Spleen (tissue), 11 donors: ENCODE data around the gene SH2D3C. TPM values are rescaled to one million over a fixed set of nuclear protein-coding genes. Genes with fewer than 3 reads are reported as not detected.

ENCODE experiments used
- DNase-seq: peaks from one replicate; pipeline ENCODE4 v3.0.0-alpha.2; 2020
- H3K27ac ChIP-seq, 8 donors: fragments of 200-600 bp; sonication (generic) in 7 of 8; 1 replicate in 4 of 8; 2 replicates in 4 of 8; pipeline versions ENCODE4 v1.5.0 to v1.8.0; 2016 to 2021; ENCODE audit warnings: inconsistent platforms in 4 of 8, mild to moderate bottlenecking in 4 of 8, moderate library complexity in 1 of 8
- H3K27me3 ChIP-seq, 7 donors: fragments of 200-600 bp; sonication (generic) in 6 of 7; replicated peaks in 1 of 7; 1 replicate in 4 of 7; 2 replicates in 3 of 7; pipeline versions ENCODE4 v1.5.0 to v1.8.0; 2016 to 2021; ENCODE audit warnings: inconsistent platforms in 3 of 7, mild to moderate bottlenecking in 1 of 7
- H3K36me3 ChIP-seq, 6 donors: fragments of 200-600 bp; sonication (generic) in 5 of 6; 1 replicate in 4 of 6; 2 replicates in 2 of 6; pipeline versions ENCODE4 v1.5.0 to v1.8.0; 2016 to 2021; ENCODE audit warnings: inconsistent platforms in 2 of 6
- H3K4me1 ChIP-seq, 6 donors: fragments of 200-600 bp; sonication (generic) in 5 of 6; 1 replicate in 3 of 6; 2 replicates in 3 of 6; pipeline versions ENCODE4 v1.5.0 to v1.8.0; 2016 to 2021; ENCODE audit warnings: inconsistent platforms in 3 of 6
- H3K4me3 ChIP-seq, 8 donors: fragments of 200-600 bp; sonication (generic) in 7 of 8; 1 replicate in 4 of 8; 2 replicates in 4 of 8; pipeline versions ENCODE4 v1.5.0 to v1.8.0; 2016 to 2021; ENCODE audit warnings: inconsistent platforms in 4 of 8, mild to moderate bottlenecking in 4 of 8, moderate library complexity in 2 of 8
- H3K9me3 ChIP-seq, 8 donors: fragments of 200-600 bp; sonication (generic) in 7 of 8; 1 replicate in 4 of 8; 2 replicates in 4 of 8; pipeline versions ENCODE4 v1.5.0 to v1.8.0; 2016 to 2021; ENCODE audit warnings: inconsistent platforms in 4 of 8
- CTCF ChIP-seq, 11 experiments: fragments of 200-600 bp in 7 of 11; fragments of 450-650 bp in 4 of 11; sonication (generic) in 4 of 11; IDR thresholded peaks in 8 of 11; conservative IDR thresholded peaks in 3 of 11; 1 replicate in 7 of 11; 2 replicates in 4 of 11; pipeline versions ENCODE4 v1.4.0 to v1.8.0; 2016 to 2021; ENCODE audit warnings: antibody characterized with exemption in 11 of 11, inconsistent platforms in 4 of 11, mild to moderate bottlenecking in 1 of 11
- POLR2A ChIP-seq, 3 donors: fragments of 450-650 bp; IDR thresholded peaks; one replicate each; pipeline ENCODE4 v1.5.1; 2017; ENCODE audit warnings: antibody characterized with exemption in 3 of 3, mild to moderate bottlenecking in 1 of 3
- POLR2AphosphoS5 ChIP-seq, 3 donors: sonication (generic); formaldehyde crosslinking; IDR thresholded peaks; one replicate each; pipeline ENCODE4 v1.5.1; 2017; ENCODE audit warnings: antibody characterized with exemption in 3 of 3
- WGBS, 5 donors: extraction: QIAGEN DNeasy Blood & Tissue Kit in 3 of 5; methylation state at CpG; one replicate each; pipeline versions ENCODE4 v1.1.5 to v1.1.7; 2013 to 2018; 5-methylcytosine and 5-hydroxymethylcytosine counted together
- intact Hi-C: fragments of 100-400 bp; cut with DNase I; formaldehyde crosslinking; loops from one replicate; pipeline ENCODE4 v1.15.0; 2023; ENCODE audit warnings: low total_unique reads
- polyA plus RNA-seq, 3 donors: library from polyadenylated mRNA; stranded (reverse); fragments of 200-250 nt; gene quantifications; one replicate each; pipeline ENCODE4 v1.2.1, GENCODE V29; 2013
- total RNA-seq, 7 donors: library from RNA; depleted of rRNA in 3 of 7; stranded (reverse); fragments of >200 nt in 3 of 7; fragmentation: NEBNext Ultra II Directional in 4 of 7; extraction: Animal tissue kit (Norgen Biotek cat#: 25700) in 4 of 7; gene quantifications; one replicate each; pipeline versions ENCODE4 v1.1.0 to v1.2.1, GENCODE V29; 2016 to 2021
- donor health status: healthy with polysubstance abuse.
- donor health status: DM: no; HTN: no; CAD: no; lungs with moderate emphysema.
- donor health status: DM: no; HTN: no; CAD: no.
- donor health status: Bipolar disorder and iron deficiency.
- donor health status: healthy.
- donor health status: DM: no; HTN: no; CAD: no.
- donor health status: DM: yes; HTN: yes; CAD: no.

The SH2D3C gene
- total and polyA plus RNA-seq, 10 donors: 27.0 to 85.4 (median 50.9) TPM

GRCh38 chr9:127767909-127768331, 10.5 kb downstream of the SH2D3C start:
- Histone ChIP-seq H3K27me3 (no peaks in the 10 kb centered on the region), H3K4me1 (peaks cover 61 to 100% (median 93%) of the 10 kb centered on the region in 6 donors), H3K4me3 (peak overlapping the region in 7 of 8 donors; percentile 13 to 85 (median 61)), H3K9me3 (no peaks in the 10 kb centered on the region), H3K27ac (peak overlapping the region; percentile 48 to 92 (median 87)), H3K36me3 (peaks cover 0 to 75% (median 25%) of the 10 kb centered on the region in 6 donors)
- DNase-seq: no peak
- intact Hi-C loops: no loop called here
- WGBS, 5 donors: 49 to 65% (median 56%) methylated on average over 11 to 13 of the region's 13 CpGs
- TF ChIP-seq POLR2AphosphoS5 (IDR thresholded peaks at IDR 0.05): peak in 2 of 3 donors; percentile 38 to 56
- TF ChIP-seq CTCF (IDR thresholded peaks at IDR 0.05 in 8 of 11, conservative IDR thresholded peaks at IDR 0.05 in 3 of 11): no peak

DNA sequence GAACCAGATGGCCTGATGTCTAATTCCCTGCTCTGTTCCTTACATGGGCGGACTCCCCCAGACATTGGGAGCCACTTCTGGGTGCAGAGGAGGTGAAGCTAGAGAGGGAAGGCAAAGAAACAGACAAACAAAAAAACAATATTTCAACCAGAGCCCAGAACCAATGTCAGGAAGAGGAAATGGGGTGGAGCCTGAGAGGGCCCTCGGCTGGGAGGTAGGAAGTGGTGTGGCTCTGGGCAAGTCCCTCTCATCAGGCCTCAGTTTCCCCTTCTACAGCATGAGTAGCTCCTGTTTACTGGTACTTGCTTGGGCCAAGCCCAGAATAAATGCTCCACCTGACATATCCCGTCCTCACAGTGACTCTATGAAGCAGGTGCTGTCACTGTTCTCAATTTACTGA, 11.1 kb downstream of the SH2D3C start:
- Histone ChIP-seq H3K9me3 (no peaks in the 10 kb centered on the region), H3K27ac (peak overlapping the region; percentile 48 to 92 (median 87)), H3K4me1 (peaks cover 66 to 100% (median 96%) of the 10 kb centered on the region in 6 donors), H3K4me3 (peak overlapping the region in 6 of 8 donors; percentile 17 to 85 (median 62)), H3K36me3 (peaks cover 0 to 75% (median 21%) of the 10 kb centered on the region in 6 donors), H3K27me3 (no peaks in the 10 kb centered on the region)
- 39 to 58% (median 42%) methylated on average over 3 of the region's 3 CpGs for WGBS, 5 donors
- TF ChIP-seq POLR2AphosphoS5 (IDR thresholded peaks at IDR 0.05): peak in 1 of 3 donors; percentile 10
- no peak for TF ChIP-seq CTCF (IDR thresholded peaks at IDR 0.05 in 8 of 11, conservative IDR thresholded peaks at IDR 0.05 in 3 of 11)
- no peak for TF ChIP-seq POLR2A (IDR thresholded peaks at IDR 0.05)
- intact Hi-C loops: no loop called here
- DNase-seq: no peak

GRCh38 chr9:127765418-127765817, 13.0 kb downstream of the SH2D3C start:
- no peak for DNase-seq
- Histone ChIP-seq H3K36me3 (peaks cover 0 to 88% (median 32%) of the 10 kb centered on the region in 6 donors), H3K4me1 (peaks cover 63 to 100% (median 99%) of the 10 kb centered on the region in 6 donors), H3K4me3 (no peak overlapping the region), H3K27me3 (no peaks in the 10 kb centered on the region), H3K9me3 (no peaks in the 10 kb centered on the region), H3K27ac (peak overlapping the region; percentile 48 to 92 (median 86))
- WGBS, 5 donors: 53 to 89% (median 70%) methylated on average over 1 of the region's 1 CpG
- TF ChIP-seq CTCF (IDR thresholded peaks at IDR 0.05 in 8 of 11, conservative IDR thresholded peaks at IDR 0.05 in 3 of 11) (no peak), POLR2AphosphoS5 (IDR thresholded peaks at IDR 0.05) (no peak), POLR2A (IDR thresholded peaks at IDR 0.05) (no peak)
- intact Hi-C loops: no loop called here

DNA sequence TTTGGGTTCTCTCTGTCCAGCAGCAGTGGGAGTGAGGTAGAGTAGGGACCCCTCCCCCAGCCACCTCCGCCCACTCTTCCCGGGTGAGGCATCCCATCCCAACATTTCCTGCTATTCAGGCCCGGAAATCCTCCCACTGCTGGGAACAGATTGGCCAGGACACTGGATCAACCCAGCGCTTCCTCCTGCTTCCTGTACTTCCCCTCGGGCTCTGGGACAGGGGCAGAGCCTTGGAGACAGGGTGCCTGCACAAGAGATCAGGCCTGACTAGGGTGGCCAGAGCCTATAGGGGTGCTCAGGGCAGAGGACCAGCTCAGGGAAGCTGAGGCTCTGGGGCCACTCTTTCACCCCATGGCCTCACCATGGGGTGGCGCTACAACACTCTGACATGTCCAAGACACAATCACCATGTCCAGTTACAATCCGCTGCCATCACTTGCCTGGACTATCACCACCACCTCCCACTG, 14.5 kb downstream of the SH2D3C start:
- H3K4me3 ChIP-seq: peak overlapping the region in 1 of 8 donors; percentile 21
- DNase-seq: no peak
- 55 to 65% (median 59%) methylated on average over 7 of the region's 7 CpGs for WGBS, 5 donors
- H3K27ac ChIP-seq: peak overlapping the region; percentile 44 to 92 (median 84)
- H3K9me3 ChIP-seq: no peaks in the 10 kb centered on the region
- peaks cover 0 to 96% (median 45%) of the 10 kb centered on the region in 6 donors for H3K36me3 ChIP-seq
- H3K27me3 ChIP-seq: no peaks in the 10 kb centered on the region
- intact Hi-C loops: no loop called here
- H3K4me1 ChIP-seq: peaks cover 56 to 100% (median 94%) of the 10 kb centered on the region in 6 donors
- peak; percentile 77 to 82 (median 79) for TF ChIP-seq POLR2AphosphoS5 (IDR thresholded peaks at IDR 0.05)
- no peak for TF ChIP-seq POLR2A (IDR thresholded peaks at IDR 0.05)
- TF ChIP-seq CTCF (IDR thresholded peaks at IDR 0.05 in 8 of 11, conservative IDR thresholded peaks at IDR 0.05 in 3 of 11): peak in 9 of 11 experiments; percentile 41 to 66 (median 56)
